Measurements from ENCODE around the gene RASEF.

The RASEF gene

GRCh38 chr9:83013867-83014605 is 48.9 kb downstream of the RASEF start:
- H3K9ac ChIP-seq (ENCODE audit: low read length in 2 of 2) = no peak overlapping the region
- no peaks in the 10 kb centered on the region for H3K27me3 ChIP-seq (ENCODE audit: control insufficient read depth in 1 of 2, insufficient read depth in 2 of 2, low read length in 2 of 2)
- H3K4me3 ChIP-seq (ENCODE audit: low read length in 2 of 2) = no peak overlapping the region
- no peaks in the 10 kb centered on the region for H3K36me3 ChIP-seq (ENCODE audit: control insufficient read depth in 2 of 2, insufficient read depth in 2 of 2, low read length in 2 of 2)
- H3K4me1 ChIP-seq (ENCODE audit: control insufficient read depth, insufficient read depth, low read length) = no peaks in the 10 kb centered on the region
- H3K27ac ChIP-seq (ENCODE audit: low read length) = no peak overlapping the region
- H3K9me3 ChIP-seq (ENCODE audit: control insufficient read depth in 2 of 2, low read length in 2 of 2) = no peaks in the 10 kb centered on the region

- Histone ChIP-seq H3K4me1 (ENCODE audit: control insufficient read depth, insufficient read depth, low read length) (no peaks in the 10 kb centered on the region), H3K36me3 (ENCODE audit: control insufficient read depth in 2 of 2, insufficient read depth in 2 of 2, low read length in 2 of 2) (no peaks in the 10 kb centered on the region)
Measured at GRCh38 chr9:83012922-83013838, 49.8 kb downstream of the RASEF start.

GRCh38 chr9:83012168-83012921 is 50.6 kb downstream of the RASEF start:
- Histone ChIP-seq H3K4me3 (ENCODE audit: low read length in 2 of 2) (no peak overlapping the region), H3K9me3 (ENCODE audit: control insufficient read depth in 2 of 2, low read length in 2 of 2) (no peaks in the 10 kb centered on the region), H3K4me1 (ENCODE audit: control insufficient read depth, insufficient read depth, low read length) (no peaks in the 10 kb centered on the region), H3K9ac (ENCODE audit: low read length in 2 of 2) (no peak overlapping the region), H3K36me3 (ENCODE audit: control insufficient read depth in 2 of 2, insufficient read depth in 2 of 2, low read length in 2 of 2) (no peaks in the 10 kb centered on the region), H3K27ac (ENCODE audit: low read length) (no peak overlapping the region), H3K27me3 (ENCODE audit: control insufficient read depth in 1 of 2, insufficient read depth in 2 of 2, low read length in 2 of 2) (no peaks in the 10 kb centered on the region)

More at GRCh38 chr9:83012922-83013838, 49.8 kb downstream of the RASEF start:
- no peaks in the 10 kb centered on the region for H3K27me3 ChIP-seq (ENCODE audit: control insufficient read depth in 1 of 2, insufficient read depth in 2 of 2, low read length in 2 of 2)
- no peak overlapping the region for H3K27ac ChIP-seq (ENCODE audit: low read length)
- no peaks in the 10 kb centered on the region for H3K9me3 ChIP-seq (ENCODE audit: control insufficient read depth in 2 of 2, low read length in 2 of 2)
- no peak overlapping the region for H3K4me3 ChIP-seq (ENCODE audit: low read length in 2 of 2)
- H3K9ac ChIP-seq (ENCODE audit: low read length in 2 of 2) = no peak overlapping the region

DNA sequence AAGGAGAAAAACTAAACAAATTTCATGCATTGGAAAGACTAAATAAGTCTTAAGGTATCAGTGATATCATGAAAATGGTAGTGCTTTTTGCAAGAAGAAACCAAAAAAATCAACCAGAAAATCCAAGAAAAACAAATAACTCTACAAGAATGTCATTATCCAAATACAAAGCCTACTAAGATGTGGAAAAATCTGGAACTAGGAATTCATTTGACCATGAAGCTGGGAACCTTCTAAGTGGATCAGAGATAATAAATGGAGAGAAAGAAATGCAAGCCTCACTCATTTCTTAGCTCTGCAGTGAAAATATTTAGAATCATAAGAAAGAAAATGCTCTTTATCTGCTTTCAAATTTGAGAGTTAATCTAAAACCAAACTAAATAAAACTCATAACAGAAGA is 51.3 kb downstream of the RASEF start:
- Histone ChIP-seq H3K9ac (ENCODE audit: low read length in 2 of 2) (no peak overlapping the region), H3K36me3 (ENCODE audit: control insufficient read depth in 2 of 2, insufficient read depth in 2 of 2, low read length in 2 of 2) (no peaks in the 10 kb centered on the region), H3K4me1 (ENCODE audit: control insufficient read depth, insufficient read depth, low read length) (no peaks in the 10 kb centered on the region), H3K27ac (ENCODE audit: low read length) (no peak overlapping the region), H3K4me3 (ENCODE audit: low read length in 2 of 2) (no peak overlapping the region), H3K27me3 (ENCODE audit: control insufficient read depth in 1 of 2, insufficient read depth in 2 of 2, low read length in 2 of 2) (no peaks in the 10 kb centered on the region), H3K9me3 (ENCODE audit: control insufficient read depth in 2 of 2, low read length in 2 of 2) (no peaks in the 10 kb centered on the region)

- H3K36me3 ChIP-seq (ENCODE audit: control insufficient read depth in 2 of 2, insufficient read depth in 2 of 2, low read length in 2 of 2) = no peaks in the 10 kb centered on the region
Measured at GRCh38 chr9:83007521-83008300, 55.2 kb downstream of the RASEF start.

DNA sequence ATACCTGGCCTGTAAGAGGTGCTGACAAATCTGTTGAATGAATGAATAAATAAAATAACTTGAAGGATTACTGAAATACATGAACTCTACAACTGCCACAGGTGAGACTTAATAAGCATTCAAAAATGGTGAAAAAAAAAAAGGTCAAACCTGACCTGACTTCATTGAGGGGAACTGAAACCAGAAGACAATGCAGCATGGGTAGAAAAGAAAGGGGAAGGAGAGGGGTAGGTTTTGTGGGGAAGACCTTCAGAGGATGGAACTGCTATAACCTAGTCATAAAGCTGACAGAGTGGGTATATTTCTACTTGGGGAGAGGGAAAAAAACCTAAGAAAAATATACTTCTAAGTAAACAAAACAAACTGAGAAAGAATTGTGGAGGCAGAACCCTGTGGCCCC is 56.6 kb downstream of the RASEF start:
- Histone ChIP-seq H3K9ac (ENCODE audit: low read length in 2 of 2) (no peak overlapping the region), H3K36me3 (ENCODE audit: control insufficient read depth in 2 of 2, insufficient read depth in 2 of 2, low read length in 2 of 2) (no peaks in the 10 kb centered on the region), H3K27ac (ENCODE audit: low read length) (no peak overlapping the region)

More at GRCh38 chr9:83007521-83008300, 55.2 kb downstream of the RASEF start:
- H3K9me3 ChIP-seq (ENCODE audit: control insufficient read depth in 2 of 2, low read length in 2 of 2) = no peaks in the 10 kb centered on the region
- H3K4me3 ChIP-seq (ENCODE audit: low read length in 2 of 2) = no peak overlapping the region
- H3K9ac ChIP-seq (ENCODE audit: low read length in 2 of 2) = no peak overlapping the region
- no peaks in the 10 kb centered on the region for H3K27me3 ChIP-seq (ENCODE audit: control insufficient read depth in 1 of 2, insufficient read depth in 2 of 2, low read length in 2 of 2)
- no peak overlapping the region for H3K27ac ChIP-seq (ENCODE audit: low read length)
- no peaks in the 10 kb centered on the region for H3K4me1 ChIP-seq (ENCODE audit: control insufficient read depth, insufficient read depth, low read length)

GRCh38 chr9:83005963-83006362 is 57.0 kb downstream of the RASEF start:
- Histone ChIP-seq H3K4me1 (ENCODE audit: control insufficient read depth, insufficient read depth, low read length) (no peaks in the 10 kb centered on the region), H3K9me3 (ENCODE audit: control insufficient read depth in 2 of 2, low read length in 2 of 2) (no peaks in the 10 kb centered on the region), H3K27ac (ENCODE audit: low read length) (no peak overlapping the region), H3K9ac (ENCODE audit: low read length in 2 of 2) (no peak overlapping the region), H3K27me3 (ENCODE audit: control insufficient read depth in 1 of 2, insufficient read depth in 2 of 2, low read length in 2 of 2) (no peaks in the 10 kb centered on the region), H3K36me3 (ENCODE audit: control insufficient read depth in 2 of 2, insufficient read depth in 2 of 2, low read length in 2 of 2) (no peaks in the 10 kb centered on the region), H3K4me3 (ENCODE audit: low read length in 2 of 2) (no peak overlapping the region)

More for the DNA sequence above, 56.6 kb downstream of the RASEF start:
- H3K9me3 ChIP-seq (ENCODE audit: control insufficient read depth in 2 of 2, low read length in 2 of 2) = no peaks in the 10 kb centered on the region
- H3K4me1 ChIP-seq (ENCODE audit: control insufficient read depth, insufficient read depth, low read length) = no peaks in the 10 kb centered on the region
- H3K27me3 ChIP-seq (ENCODE audit: control insufficient read depth in 1 of 2, insufficient read depth in 2 of 2, low read length in 2 of 2) = no peaks in the 10 kb centered on the region
- H3K4me3 ChIP-seq (ENCODE audit: low read length in 2 of 2) = no peak overlapping the region

- Histone ChIP-seq H3K27me3 (ENCODE audit: control insufficient read depth in 1 of 2, insufficient read depth in 2 of 2, low read length in 2 of 2) (no peaks in the 10 kb centered on the region), H3K9me3 (ENCODE audit: control insufficient read depth in 2 of 2, low read length in 2 of 2) (no peaks in the 10 kb centered on the region), H3K27ac (ENCODE audit: low read length) (no peak overlapping the region), H3K36me3 (ENCODE audit: control insufficient read depth in 2 of 2, insufficient read depth in 2 of 2, low read length in 2 of 2) (no peaks in the 10 kb centered on the region), H3K4me3 (ENCODE audit: low read length in 2 of 2) (no peak overlapping the region), H3K4me1 (ENCODE audit: control insufficient read depth, insufficient read depth, low read length) (no peaks in the 10 kb centered on the region), H3K9ac (ENCODE audit: low read length in 2 of 2) (no peak overlapping the region)
Measured at GRCh38 chr9:83005361-83005760, 57.6 kb downstream of the RASEF start.

DNA sequence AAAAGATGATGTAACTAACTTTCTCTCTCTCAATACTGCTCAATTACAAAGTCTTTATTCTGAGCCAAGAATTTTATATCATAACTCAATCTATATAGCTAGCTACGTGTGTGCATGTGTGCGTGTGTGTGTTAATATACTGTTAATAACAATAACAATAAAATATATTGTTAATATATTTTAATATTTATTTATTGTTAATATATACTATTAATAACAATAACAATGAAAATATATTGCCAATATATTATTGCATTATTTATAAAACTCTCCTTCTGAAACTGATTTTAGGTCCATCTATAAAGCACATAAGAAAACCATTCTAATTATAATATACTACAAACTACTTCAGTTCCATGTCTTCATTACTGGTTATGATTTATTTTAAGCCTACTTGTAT is 60.6 kb downstream of the RASEF start:
- Histone ChIP-seq H3K27me3 (ENCODE audit: control insufficient read depth in 1 of 2, insufficient read depth in 2 of 2, low read length in 2 of 2) (no peaks in the 10 kb centered on the region), H3K4me1 (ENCODE audit: control insufficient read depth, insufficient read depth, low read length) (no peaks in the 10 kb centered on the region), H3K4me3 (ENCODE audit: low read length in 2 of 2) (no peak overlapping the region), H3K9me3 (ENCODE audit: control insufficient read depth in 2 of 2, low read length in 2 of 2) (no peaks in the 10 kb centered on the region), H3K27ac (ENCODE audit: low read length) (no peak overlapping the region), H3K9ac (ENCODE audit: low read length in 2 of 2) (no peak overlapping the region), H3K36me3 (ENCODE audit: control insufficient read depth in 2 of 2, insufficient read depth in 2 of 2, low read length in 2 of 2) (no peaks in the 10 kb centered on the region)

DNA sequence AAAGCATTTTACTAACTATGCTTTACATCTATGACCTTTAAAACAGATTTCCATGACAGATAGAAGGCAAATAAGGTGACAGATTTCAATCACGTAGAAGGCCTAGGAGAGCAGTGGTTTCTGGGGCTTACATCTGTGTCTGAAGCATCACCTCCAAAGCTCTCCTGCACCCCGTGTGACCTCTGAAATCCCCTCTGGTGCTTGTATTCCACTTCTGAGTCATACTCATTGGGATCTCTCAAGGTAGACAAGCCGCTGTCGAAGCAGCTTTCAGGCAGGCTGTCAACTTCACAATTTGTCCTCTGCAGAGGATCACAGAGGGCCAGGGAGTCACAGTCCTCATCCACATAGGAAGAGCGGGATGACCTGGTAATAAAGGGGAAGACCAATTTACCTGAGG is 62.2 kb downstream of the RASEF start:
- no peaks in the 10 kb centered on the region for H3K9me3 ChIP-seq (ENCODE audit: control insufficient read depth in 2 of 2, low read length in 2 of 2)
- H3K9ac ChIP-seq (ENCODE audit: low read length in 2 of 2) = no peak overlapping the region
- H3K36me3 ChIP-seq (ENCODE audit: control insufficient read depth in 2 of 2, insufficient read depth in 2 of 2, low read length in 2 of 2) = no peaks in the 10 kb centered on the region
- H3K4me1 ChIP-seq (ENCODE audit: control insufficient read depth, insufficient read depth, low read length) = no peaks in the 10 kb centered on the region
- no peak overlapping the region for H3K27ac ChIP-seq (ENCODE audit: low read length)
- H3K4me3 ChIP-seq (ENCODE audit: low read length in 2 of 2) = no peak overlapping the region
- H3K27me3 ChIP-seq (ENCODE audit: control insufficient read depth in 1 of 2, insufficient read depth in 2 of 2, low read length in 2 of 2) = no peaks in the 10 kb centered on the region

All from stomach smooth muscle (tissue), 2 donors.